Smooth muscle cell (in vitro differentiated cells): ENCODE data around the gene SEPTIN10. TPM values are rescaled to one million over a fixed set of nuclear protein-coding genes. Genes with fewer than 3 reads are reported as not detected.
"Not testable (repeated sequence)": the region's sequence is repeated elsewhere in the genome, so short reads cannot be mapped to it uniquely, and the experiment has no call there.

ENCODE experiments used
- DNase-seq: peaks from one replicate; lab custom pipeline; 2025; ENCODE audit not compliant: unreplicated experiment; lab: John Stamatoyannopoulos, UW
- H2AFZ ChIP-seq: fragments of 200-600 bp; sonication (generic); 2 replicates; pipeline ENCODE4 v1.6.0; 2016; ENCODE audit warnings: antibody characterized with exemption, low read depth, mild to moderate bottlenecking
- H3F3A ChIP-seq: fragments of 200-600 bp; sonication (generic); 2 replicates; pipeline ENCODE4 v1.6.0; 2017; ENCODE audit warnings: antibody characterized with exemption, low read depth
- H3K27ac ChIP-seq: fragments of 200-600 bp; sonication (generic); 2 replicates; pipeline ENCODE4 v1.5.1; 2016; ENCODE audit warnings: low read depth, mild to moderate bottlenecking
- H3K27me3 ChIP-seq: fragments of 200-600 bp; sonication (generic); 2 replicates; pipeline ENCODE4 v1.6.1; 2016; ENCODE audit warnings: low read depth, mild to moderate bottlenecking
- H3K36me3 ChIP-seq: fragments of 200-600 bp; sonication (generic); 2 replicates; pipeline ENCODE4 v1.5.1; 2016; ENCODE audit warnings: low read depth
- H3K4me1 ChIP-seq: fragments of 200-600 bp; sonication (generic); 2 replicates; pipeline ENCODE4 v1.5.1; 2016; ENCODE audit warnings: low read depth
- H3K4me2 ChIP-seq: fragments of 200-600 bp; sonication (generic); 2 replicates; pipeline ENCODE4 v1.6.0; 2016; ENCODE audit warnings: mild to moderate bottlenecking
- H3K4me3 ChIP-seq: fragments of 200-600 bp; sonication (generic); 2 replicates; pipeline ENCODE4 v1.5.1; 2016; ENCODE audit warnings: mild to moderate bottlenecking
- H3K79me2 ChIP-seq: fragments of 200-600 bp; sonication (generic); 2 replicates; pipeline ENCODE4 v1.6.0; 2016; ENCODE audit warnings: low read depth, mild to moderate bottlenecking
- H3K9ac ChIP-seq: fragments of 200-600 bp; sonication (generic); 2 replicates; pipeline ENCODE4 v1.6.0; 2016; ENCODE audit warnings: low read depth
- H3K9me3 ChIP-seq: fragments of 200-600 bp; sonication (generic); replicated peaks from 2 replicates; pipeline ENCODE4 v1.5.1; 2016; ENCODE audit warnings: low read depth
- H4K20me1 ChIP-seq: fragments of 200-600 bp; sonication (generic); 2 replicates; pipeline ENCODE4 v1.6.0; 2016; ENCODE audit warnings: low read depth
- WGBS: methylation state at CpG from one replicate; pipeline ENCODE4 v1.1.7; 2016; ENCODE audit warnings: low lambda C conversion rate; 5-methylcytosine and 5-hydroxymethylcytosine counted together
- polyA plus RNA-seq: library from polyadenylated mRNA; unstranded; fragments of >200 nt; fragmentation: Nextera tagmentation; extraction: Ambion mirVana; gene quantifications from 2 replicates; pipeline ENCODE4 v1.2.1, GENCODE V29; 2016
- total RNA-seq: library from RNA; depleted of rRNA; stranded (reverse); fragments of >200 nt; gene quantifications from 2 replicates; pipeline ENCODE4 v1.2.3, GENCODE V29; 2014
- TF ChIP-seq, protein P1 (sequence below): fragments of 200-600 bp; sonication (generic); IDR thresholded peaks from 2 replicates; pipeline ENCODE4 v1.5.1; 2017; ENCODE audit warnings: borderline replicate concordance, mild to moderate bottlenecking, antibody characterized with exemption; ENCODE audit not compliant: insufficient read depth, poor library complexity, severe bottlenecking

The SEPTIN10 gene
- total and polyA plus RNA-seq, 2 experiments from 2014 or later, result 39.2 to 92.1 TPM

DNA sequence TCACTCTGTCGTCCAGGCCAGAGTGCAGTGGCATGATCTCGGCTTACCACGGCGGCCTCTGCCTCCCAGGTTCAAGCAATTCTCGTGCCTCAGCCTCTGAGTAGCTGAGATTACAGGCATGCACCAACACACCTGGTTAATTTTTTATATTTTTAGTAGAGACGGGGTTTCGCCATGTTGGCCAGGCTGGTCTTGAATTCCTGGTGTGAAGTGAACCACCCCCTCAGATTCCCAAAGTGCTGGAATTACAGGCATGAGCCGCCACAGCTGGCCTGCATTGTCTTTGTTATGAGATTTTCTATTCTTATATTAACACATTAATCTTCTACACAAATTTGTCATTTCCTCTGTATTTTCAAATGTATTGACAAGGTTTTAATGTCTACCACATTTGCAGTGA is 75.2 kb downstream of the SEPTIN10 start:
- no peaks in the 10 kb centered on the region for H3K27me3 ChIP-seq
- H3F3A ChIP-seq, result no peaks in the 10 kb centered on the region
- TF ChIP-seq, protein P1, sequence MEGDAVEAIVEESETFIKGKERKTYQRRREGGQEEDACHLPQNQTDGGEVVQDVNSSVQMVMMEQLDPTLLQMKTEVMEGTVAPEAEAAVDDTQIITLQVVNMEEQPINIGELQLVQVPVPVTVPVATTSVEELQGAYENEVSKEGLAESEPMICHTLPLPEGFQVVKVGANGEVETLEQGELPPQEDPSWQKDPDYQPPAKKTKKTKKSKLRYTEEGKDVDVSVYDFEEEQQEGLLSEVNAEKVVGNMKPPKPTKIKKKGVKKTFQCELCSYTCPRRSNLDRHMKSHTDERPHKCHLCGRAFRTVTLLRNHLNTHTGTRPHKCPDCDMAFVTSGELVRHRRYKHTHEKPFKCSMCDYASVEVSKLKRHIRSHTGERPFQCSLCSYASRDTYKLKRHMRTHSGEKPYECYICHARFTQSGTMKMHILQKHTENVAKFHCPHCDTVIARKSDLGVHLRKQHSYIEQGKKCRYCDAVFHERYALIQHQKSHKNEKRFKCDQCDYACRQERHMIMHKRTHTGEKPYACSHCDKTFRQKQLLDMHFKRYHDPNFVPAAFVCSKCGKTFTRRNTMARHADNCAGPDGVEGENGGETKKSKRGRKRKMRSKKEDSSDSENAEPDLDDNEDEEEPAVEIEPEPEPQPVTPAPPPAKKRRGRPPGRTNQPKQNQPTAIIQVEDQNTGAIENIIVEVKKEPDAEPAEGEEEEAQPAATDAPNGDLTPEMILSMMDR, result no peak
- no peak overlapping the region for H3K4me3 ChIP-seq
- H4K20me1 ChIP-seq, result no peaks in the 10 kb centered on the region
- no peaks in the 10 kb centered on the region for H3K4me1 ChIP-seq
- no peak overlapping the region for H3K4me2 ChIP-seq
- no peaks in the 10 kb centered on the region for H3K79me2 ChIP-seq
- H3K9me3 ChIP-seq, result no peaks in the 10 kb centered on the region
- H3K36me3 ChIP-seq, result no peaks in the 10 kb centered on the region
- no peak overlapping the region for H3K27ac ChIP-seq
- H3K9ac ChIP-seq, result no peak overlapping the region
- DNase-seq, result no peak
- H2AFZ ChIP-seq, result no peak overlapping the region
- WGBS, result 91% methylated on average over 8 of the region's 8 CpGs

DNA sequence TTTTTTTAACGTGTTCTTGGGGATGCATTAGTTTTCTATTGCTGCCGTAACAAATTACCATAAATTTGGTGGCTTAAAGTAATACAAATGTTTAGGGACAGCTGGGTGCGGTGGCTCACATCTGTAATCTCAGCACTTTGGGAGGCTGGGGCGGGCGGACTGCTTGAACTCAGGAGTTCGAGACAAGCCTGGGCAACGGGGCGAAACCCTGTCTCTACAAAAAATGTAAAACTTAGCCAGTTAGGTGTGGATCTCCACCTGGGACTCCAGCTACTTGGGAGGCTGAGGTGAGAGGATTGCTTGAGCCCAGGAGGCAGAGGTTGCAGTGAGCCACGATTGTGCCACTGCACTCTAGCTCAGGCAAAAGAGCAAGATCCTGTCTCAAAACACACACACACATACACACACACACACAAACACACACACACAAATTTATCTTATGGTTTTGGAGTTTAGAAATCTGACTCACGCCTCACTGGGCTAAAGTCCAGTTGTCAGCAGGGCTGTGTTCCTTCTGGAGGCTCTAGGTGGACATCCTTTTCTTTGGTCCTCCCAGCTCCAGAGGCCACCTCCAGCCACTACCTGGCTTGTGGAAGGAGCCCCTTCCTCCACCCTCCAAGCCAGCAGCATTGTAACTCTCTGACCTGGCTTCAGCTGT is 76.1 kb downstream of the SEPTIN10 start:
- H3F3A ChIP-seq, result no peaks in the 10 kb centered on the region
- no peaks in the 10 kb centered on the region for H3K9me3 ChIP-seq
- H3K27ac ChIP-seq, result no peak overlapping the region
- H3K9ac ChIP-seq, result no peak overlapping the region
- no peaks in the 10 kb centered on the region for H3K4me1 ChIP-seq
- no peaks in the 10 kb centered on the region for H3K79me2 ChIP-seq
- no peaks in the 10 kb centered on the region for H3K27me3 ChIP-seq
- H3K4me2 ChIP-seq, result no peak overlapping the region
- H3K36me3 ChIP-seq, result no peaks in the 10 kb centered on the region
- TF ChIP-seq, protein P1, result no peak
- no peaks in the 10 kb centered on the region for H4K20me1 ChIP-seq
- no peak overlapping the region for H3K4me3 ChIP-seq
- 96% methylated on average over 10 of the region's 10 CpGs for WGBS
- DNase-seq, result no peak
- no peak overlapping the region for H2AFZ ChIP-seq

DNA sequence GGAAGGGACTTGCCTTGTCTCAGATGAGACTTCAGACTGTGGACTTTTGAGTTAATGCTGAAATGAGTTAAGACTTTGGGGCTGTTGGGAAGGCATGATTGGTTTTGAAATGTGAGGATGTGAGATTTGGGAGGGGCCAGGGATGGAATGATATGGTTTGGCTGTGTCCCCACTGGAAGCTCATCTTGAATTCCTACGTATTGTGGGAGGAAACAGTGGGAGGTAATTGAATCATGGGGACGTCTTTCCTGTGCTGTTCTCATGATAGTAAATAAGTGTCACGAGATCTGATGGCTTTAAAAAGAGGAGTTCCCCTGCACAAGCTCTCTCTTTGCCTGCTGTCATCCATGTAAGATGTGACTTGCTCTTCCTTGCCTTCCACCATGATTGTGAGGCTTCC is 77.2 kb downstream of the SEPTIN10 start:
- not testable (repeated sequence) for H3K27me3 ChIP-seq, H3K4me2 ChIP-seq, DNase-seq, H3K9ac ChIP-seq, H3K36me3 ChIP-seq, H3K9me3 ChIP-seq, H3K27ac ChIP-seq, H3K79me2 ChIP-seq, H3K4me3 ChIP-seq, H3F3A ChIP-seq, H2AFZ ChIP-seq, H3K4me1 ChIP-seq, H4K20me1 ChIP-seq
- WGBS, result 79% methylated on average over 3 of the region's 3 CpGs

DNA sequence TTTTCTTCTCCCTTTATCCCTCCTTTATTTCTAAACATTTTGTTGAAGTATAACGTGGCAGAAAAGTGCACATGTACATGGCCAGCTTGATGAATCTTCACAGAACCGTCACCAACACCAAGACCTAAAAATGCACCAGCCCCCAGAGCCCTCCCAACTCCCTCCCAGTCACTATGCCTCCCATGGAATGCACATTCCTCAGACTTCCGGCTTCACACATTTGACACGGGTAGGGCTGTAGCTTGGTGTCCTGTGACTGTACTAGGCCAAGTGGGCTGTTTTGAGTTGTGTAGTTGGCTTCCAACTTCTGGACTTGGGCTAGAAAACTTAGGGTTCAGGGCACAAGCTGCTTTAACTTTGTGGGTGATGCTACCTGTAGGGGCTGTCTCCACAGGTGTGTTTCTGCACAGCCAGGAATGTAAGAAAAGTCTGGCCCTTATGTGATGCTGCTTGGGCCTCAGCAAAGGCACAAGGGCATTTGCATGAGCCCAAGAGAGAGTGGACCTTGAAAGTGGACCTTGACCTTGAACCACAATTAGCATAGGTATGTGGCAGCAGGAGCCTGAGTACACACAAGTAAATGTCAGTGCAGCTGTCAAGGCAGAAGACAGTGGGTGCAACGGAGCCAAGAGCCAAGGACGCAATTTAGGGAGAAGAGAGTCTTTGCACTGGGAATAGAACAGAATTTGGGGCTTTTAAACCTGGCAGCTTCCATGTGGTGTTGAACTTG is 78.4 kb downstream of the SEPTIN10 start:
- Histone ChIP-seq H3K4me3 (no peak overlapping the region), H3K9ac (no peak overlapping the region), H3K79me2 (no peaks in the 10 kb centered on the region), H4K20me1 (no peaks in the 10 kb centered on the region), H2AFZ (no peak overlapping the region), H3K36me3 (no peaks in the 10 kb centered on the region), H3K27ac (no peak overlapping the region), H3F3A (no peaks in the 10 kb centered on the region), H3K4me1 (no peaks in the 10 kb centered on the region), H3K27me3 (no peaks in the 10 kb centered on the region), H3K4me2 (no peak overlapping the region), H3K9me3 (no peaks in the 10 kb centered on the region)
- no peak for DNase-seq
- TF ChIP-seq, protein P1, result no peak
- WGBS, result 75% methylated on average over 6 of the region's 6 CpGs
